K562 (cell line): ENCODE measurements around the gene ME3. TPM values are rescaled to one million over a fixed set of nuclear protein-coding genes. Genes with fewer than 3 reads are reported as not detected.
A peak's percentile ranks its signal among the peaks of the same experiment; 100 is the strongest.

Experiments used
- AFF1 ChIP-seq, 2 experiments: fragments of 450-650 bp; IDR thresholded peaks; 2 replicates each; pipeline ENCODE4 v1.6.1; 2018; ENCODE audit warnings: mild to moderate bottlenecking in 2 of 2, low read depth in 1 of 2; ENCODE audit not compliant: partially characterized antibody in 2 of 2
- CTBP1 ChIP-seq: fragments of 450-650 bp; IDR thresholded peaks from 2 replicates; pipeline ENCODE4 v1.6.1; 2016; ENCODE audit warnings: borderline replicate concordance
- ETV5 ChIP-seq: sonication (generic); formaldehyde crosslinking; IDR thresholded peaks from 2 replicates; pipeline ENCODE4 v1.4.0; 2020; ENCODE audit warnings: low read depth, mild to moderate bottlenecking, missing genetic modification reagents
- HES1 ChIP-seq: fragments of 450-650 bp; IDR thresholded peaks from 2 replicates; pipeline ENCODE4 v1.6.1; 2016; ENCODE audit warnings: low read depth, mild to moderate bottlenecking, moderate library complexity
- JUND ChIP-seq, 2 experiments: IDR thresholded peaks; 2 replicates in 1 of 2; 3 replicates in 1 of 2; pipeline ENCODE4 v1.6.1; 2011; ENCODE audit warnings: borderline replicate concordance in 2 of 2, low read depth in 2 of 2, low read length in 2 of 2, improper control_type of control experiment in 1 of 2, missing biosample characterization in 1 of 2, missing genetic modification characterization in 1 of 2, missing genetic modification reagents in 1 of 2
- MAFK ChIP-seq: IDR thresholded peaks from 2 replicates; pipeline ENCODE4 v1.6.1; 2011; ENCODE audit warnings: low read length, improper control_type of control experiment
- SIX5 ChIP-seq, 2 experiments: IDR thresholded peaks; 2 replicates each; pipeline ENCODE4 v1.6.1; 2011; ENCODE audit warnings: low read length in 2 of 2, borderline replicate concordance in 1 of 2, low read depth in 1 of 2, mild to moderate bottlenecking in 1 of 2, moderate library complexity in 1 of 2; ENCODE audit not compliant: insufficient read depth in 1 of 2
- SMC3 ChIP-seq: conservative IDR thresholded peaks from 2 replicates; pipeline ENCODE4 v1.6.1; 2011; ENCODE audit warnings: low read depth, low read length, improper control_type of control experiment; ENCODE audit not compliant: insufficient read depth
- SNIP1 ChIP-seq: fragments of 450-650 bp; IDR thresholded peaks from 2 replicates; pipeline ENCODE4 v1.7.1; 2017; ENCODE audit warnings: low read depth, mild to moderate bottlenecking
- ZBTB40 ChIP-seq, 2 experiments: fragments of 450-650 bp in 1 of 2; sonication (generic) in 1 of 2; formaldehyde crosslinking in 1 of 2; IDR thresholded peaks; 2 replicates each; pipeline versions ENCODE4 v1.7.1 to v1.9.0; 2016 to 2022; ENCODE audit warnings: inconsistent platforms in 1 of 2, mild to moderate bottlenecking in 1 of 2, missing genetic modification reagents in 1 of 2
- polyA plus RNA-seq, 8 experiments: library from polyadenylated mRNA; depleted of rRNA in 4 of 8; stranded (reverse) in 5 of 8; unstranded in 3 of 8; fragments of >200 nt; fragmentation: Nextera tagmentation in 2 of 8; fragmentation: Illumina TruSeq in 1 of 8; extraction: Ambion mirVana in 2 of 8; extraction: Trizol in 1 of 8; gene quantifications; 2 replicates each; pipeline versions ENCODE4 v1.2.1 to v1.2.3, GENCODE V29; 2011 to 2014; ENCODE audit warnings: inconsistent platforms in 1 of 8, missing spikeins in 1 of 8
- total RNA-seq, 7 experiments: library from RNA; depleted of rRNA in 6 of 7; stranded (reverse); fragments of >200 nt in 6 of 7; fragmentation: Illumina TruSeq in 2 of 7; extraction: Trizol in 2 of 7; gene quantifications; 2 replicates each; pipeline versions ENCODE4 v1.2.1 to v1.2.3, GENCODE V29; 2011 to 2021; ENCODE audit warnings: low replicate concordance in 1 of 7

Gene ME3
- total and polyA plus RNA-seq, 9 of the 15 experiments (the other 6 are each of a cell fraction or from before 2014, with no cell fraction given) = not detected

- TF ChIP-seq ZBTB40 (IDR thresholded peaks at IDR 0.05) = no peak
- no peak for TF ChIP-seq ZBTB40 (CRISPR knock-in tag; IDR thresholded peaks at IDR 0.05)
- no peak for TF ChIP-seq SNIP1
- TF ChIP-seq JUND (IDR thresholded peaks at IDR 0.05; ENCODE audit: borderline replicate concordance, low read depth, low read length) = 0 out of 2 replicates have a peak, but pooled peaks have one; percentile 20
- no peak; the same call in 2 of the 3 replicates for TF ChIP-seq JUND (tag; IDR thresholded peaks at IDR 0.05; ENCODE audit: borderline replicate concordance, low read depth, low read length)
- no peak for TF ChIP-seq HES1
- peak; percentile 86 for TF ChIP-seq SMC3
- TF ChIP-seq MAFK = peak; percentile 42; the same call in 1 of the 2 replicates
- TF ChIP-seq SIX5 (IDR thresholded peaks at IDR 0.05; ENCODE audit: borderline replicate concordance in 1 of 2, insufficient read depth in 1 of 2, low read depth in 1 of 2, low read length in 2 of 2) = no peak
- no peak for TF ChIP-seq AFF1 (IDR thresholded peaks at IDR 0.05; ENCODE audit: low read depth in 1 of 2, partially characterized antibody in 2 of 2)
- TF ChIP-seq ETV5 (CRISPR knock-in tag) = no peak
- no peak; the same call in 1 of the 2 replicates for TF ChIP-seq CTBP1
Measured at GRCh38 chr11:86571273-86571948, 101.0 kb downstream of the ME3 start (continued).
